Mesenchymal stem cell (in vitro differentiated cells and primary cell): ENCODE measurements around the gene RAB26.
"Not testable (repeated sequence)": the region's sequence is repeated elsewhere in the genome, so short reads cannot be mapped to it uniquely, and the experiment has no call there.

ENCODE experiments used
- DNase-seq: peaks from one replicate; pipeline ENCODE4 v3.0.0-alpha.2; 2013
- H2AFZ ChIP-seq: one replicate; pipeline ENCODE4 v1.6.1; 2013; ENCODE audit warnings: low read depth, mild to moderate bottlenecking, control low read depth, inconsistent platforms, low read length, moderate library complexity
- H2AK5ac ChIP-seq: 2 replicates; pipeline ENCODE4 v1.6.1; 2013; ENCODE audit warnings: low read length, moderate library complexity, mild to moderate bottlenecking, inconsistent platforms; ENCODE audit not compliant: severe bottlenecking
- H2BK120ac ChIP-seq: one replicate; pipeline ENCODE4 v1.6.1; 2013; ENCODE audit warnings: low read depth, mild to moderate bottlenecking, inconsistent platforms, low read length, moderate library complexity
- H2BK12ac ChIP-seq, 2 experiments: one replicate each; pipeline ENCODE4 v1.6.1; 2013; ENCODE audit warnings: inconsistent platforms in 2 of 2, low read length in 2 of 2, mild to moderate bottlenecking in 2 of 2, moderate library complexity in 2 of 2, control low read depth in 1 of 2
- H2BK15ac ChIP-seq: one replicate; pipeline ENCODE4 v1.6.1; 2013; ENCODE audit warnings: mild to moderate bottlenecking, low read depth, inconsistent platforms; ENCODE audit not compliant: poor library complexity, severe bottlenecking
- H2BK5ac ChIP-seq: 2 replicates; pipeline ENCODE4 v1.6.1; 2013; ENCODE audit warnings: low read depth, mild to moderate bottlenecking, low read length, control low read depth, inconsistent platforms; ENCODE audit not compliant: poor library complexity, severe bottlenecking
- H3K14ac ChIP-seq, 2 experiments: one replicate each; pipeline ENCODE4 v1.6.1; 2013; ENCODE audit warnings: inconsistent platforms in 2 of 2, low read length in 2 of 2, control low read depth in 1 of 2, mild to moderate bottlenecking in 1 of 2, moderate library complexity in 1 of 2
- H3K18ac ChIP-seq, 2 experiments: one replicate each; pipeline ENCODE4 v1.6.1; 2013; ENCODE audit warnings: inconsistent platforms in 2 of 2, low read length in 2 of 2, control low read depth in 1 of 2, low read depth in 1 of 2, mild to moderate bottlenecking in 1 of 2
- H3K23ac ChIP-seq, 2 experiments: one replicate each; pipeline ENCODE4 v1.6.1; 2013; ENCODE audit warnings: inconsistent platforms in 2 of 2, low read length in 2 of 2, mild to moderate bottlenecking in 2 of 2, moderate library complexity in 2 of 2, control low read depth in 1 of 2
- H3K27ac ChIP-seq: 2 replicates; pipeline ENCODE4 v1.5.1; 2013; ENCODE audit warnings: mild to moderate bottlenecking, moderate library complexity, low read length, control low read depth, inconsistent platforms; ENCODE audit not compliant: poor library complexity, severe bottlenecking
- H3K27me3 ChIP-seq, 2 experiments: 2 replicates each; pipeline versions ENCODE4 v1.6.1 to v1.7.0; 2013; ENCODE audit warnings: low read length in 2 of 2, mild to moderate bottlenecking in 2 of 2, moderate library complexity in 2 of 2, control low read depth in 1 of 2, inconsistent platforms in 1 of 2; ENCODE audit not compliant: control insufficient read depth in 1 of 2, insufficient read depth in 1 of 2
- H3K36me3 ChIP-seq, 2 experiments: 2 replicates each; pipeline versions ENCODE4 v1.6.1 to v1.7.0; 2013; ENCODE audit warnings: low read length in 2 of 2, control low read depth in 1 of 2, inconsistent platforms in 1 of 2, low read depth in 1 of 2, mild to moderate bottlenecking in 1 of 2; ENCODE audit not compliant: insufficient read depth in 2 of 2, control insufficient read depth in 1 of 2
- H3K4ac ChIP-seq, 2 experiments: one replicate each; pipeline ENCODE4 v1.6.1; 2013; ENCODE audit warnings: inconsistent platforms in 2 of 2, low read length in 2 of 2, mild to moderate bottlenecking in 2 of 2, moderate library complexity in 2 of 2, control low read depth in 1 of 2, low read depth in 1 of 2
- H3K4me1 ChIP-seq: 2 replicates; pipeline ENCODE4 v1.6.1; 2013; ENCODE audit warnings: low read depth, low read length, control low read depth; ENCODE audit not compliant: control insufficient read depth, insufficient read depth
- H3K4me2 ChIP-seq: 2 replicates; pipeline ENCODE4 v1.6.1; 2013; ENCODE audit warnings: low read length, mild to moderate bottlenecking, inconsistent platforms; ENCODE audit not compliant: poor library complexity, severe bottlenecking
- H3K4me3 ChIP-seq, 2 experiments: 2 replicates each; pipeline versions ENCODE4 v1.5.1 to v1.7.0; 2013; ENCODE audit warnings: low read length in 2 of 2, mild to moderate bottlenecking in 2 of 2, control low read depth in 1 of 2, low read depth in 1 of 2; ENCODE audit not compliant: insufficient read depth in 1 of 2
- H3K79me1 ChIP-seq: replicated peaks from 2 replicates; pipeline ENCODE4 v1.6.1; 2013; ENCODE audit warnings: mild to moderate bottlenecking, control low read depth, low read length, inconsistent platforms; ENCODE audit not compliant: poor library complexity, severe bottlenecking
- H3K9ac ChIP-seq: 2 replicates; pipeline ENCODE4 v1.7.0; 2013; ENCODE audit warnings: mild to moderate bottlenecking, low read length, moderate library complexity
- H3K9me3 ChIP-seq: 2 replicates; pipeline ENCODE4 v1.7.0; 2013; ENCODE audit warnings: mild to moderate bottlenecking, low read length; ENCODE audit not compliant: control insufficient read depth
- H4K8ac ChIP-seq: one replicate; pipeline ENCODE4 v1.6.1; 2013; ENCODE audit warnings: inconsistent platforms, mild to moderate bottlenecking, low read length, moderate library complexity
- H4K91ac ChIP-seq: one replicate; pipeline ENCODE4 v1.6.1; 2013; ENCODE audit warnings: mild to moderate bottlenecking, low read length, inconsistent platforms
- WGBS: methylation state at CpG from one replicate; pipeline ENCODE4 v1.1.7; 2013; ENCODE audit warnings: mixed read lengths; 5-methylcytosine and 5-hydroxymethylcytosine counted together

Gene RAB26

DNA sequence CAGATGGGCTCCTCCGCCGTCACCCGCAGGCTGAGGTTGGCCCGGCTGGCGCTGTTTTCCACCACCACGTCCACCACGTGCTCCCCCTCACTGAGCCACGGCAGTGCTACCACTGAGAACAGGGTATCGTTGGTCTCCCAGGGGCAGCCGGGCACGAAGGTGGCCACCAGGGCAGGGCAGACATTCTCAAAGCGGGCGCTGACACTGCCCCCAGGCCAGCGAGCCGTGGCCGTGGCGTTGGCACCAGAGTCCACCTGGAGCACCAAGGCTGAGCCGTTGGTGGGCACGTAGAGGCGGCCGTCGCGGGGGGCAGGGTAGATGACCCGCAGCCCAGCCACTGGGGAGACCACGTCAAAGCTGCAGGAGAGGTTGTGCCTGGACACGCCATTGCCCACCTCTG lies 34.2 kb upstream of the RAB26 start:
- H2BK12ac ChIP-seq, H2AK5ac ChIP-seq, H3K14ac ChIP-seq, H2AFZ ChIP-seq, H3K27me3 ChIP-seq, H3K4ac ChIP-seq, H3K23ac ChIP-seq, H3K4me1 ChIP-seq, H2BK120ac ChIP-seq, H2BK5ac ChIP-seq, H4K91ac ChIP-seq, H3K4me2 ChIP-seq, H4K8ac ChIP-seq, H3K4me3 ChIP-seq, H3K27ac ChIP-seq, DNase-seq, H3K9me3 ChIP-seq, H3K18ac ChIP-seq, H3K79me1 ChIP-seq, H3K9ac ChIP-seq, H2BK15ac ChIP-seq: not testable (repeated sequence)
- peaks cover 16 to 78% of the 10 kb centered on the region in 2 experiments for H3K36me3 ChIP-seq
- WGBS, result over 99% methylated on average over 20 of the region's 26 CpGs

DNA sequence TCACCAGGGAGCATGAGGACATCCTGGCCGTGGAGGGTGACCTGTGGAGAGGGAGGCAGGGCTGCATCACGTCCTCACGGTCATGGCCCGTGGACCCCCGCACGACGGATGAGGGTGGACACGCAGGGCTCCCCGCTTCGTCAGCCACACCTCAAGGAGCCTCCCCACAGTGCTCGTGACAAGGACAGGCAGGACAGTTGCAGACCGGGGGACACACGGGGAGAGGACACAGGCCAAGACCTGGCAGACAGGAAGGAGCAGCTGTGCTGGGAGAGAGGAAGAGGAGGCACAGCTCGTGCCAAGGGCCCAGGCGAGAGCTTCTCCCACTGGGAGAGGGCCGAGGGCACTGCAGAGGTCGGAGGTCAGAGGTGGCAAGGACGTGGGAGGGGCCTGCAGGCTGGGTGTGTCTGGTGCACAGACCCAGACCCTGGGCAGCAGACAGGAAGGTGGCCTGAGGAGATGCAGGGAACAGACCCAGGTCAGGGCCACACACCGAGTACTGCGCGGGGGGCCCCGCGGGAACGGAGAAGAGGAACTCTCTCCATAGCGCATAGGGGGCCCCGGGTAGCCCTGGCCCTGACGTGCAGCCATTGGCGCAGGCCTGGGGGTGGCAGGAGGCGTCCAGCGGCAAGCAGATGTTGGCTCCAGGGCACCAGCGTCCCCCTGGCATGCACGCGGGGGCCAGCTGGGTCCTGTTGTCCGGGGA lies 33.4 kb upstream of the RAB26 start:
- not testable (repeated sequence) for H3K9ac ChIP-seq, H3K79me1 ChIP-seq, H3K4ac ChIP-seq, H2BK15ac ChIP-seq, H3K18ac ChIP-seq, DNase-seq, H3K27ac ChIP-seq, H2AFZ ChIP-seq, H3K14ac ChIP-seq, H3K4me1 ChIP-seq, H3K9me3 ChIP-seq, H2BK12ac ChIP-seq, H2AK5ac ChIP-seq, H3K4me3 ChIP-seq, H2BK120ac ChIP-seq, H3K4me2 ChIP-seq, H3K23ac ChIP-seq, H2BK5ac ChIP-seq, H4K8ac ChIP-seq, H4K91ac ChIP-seq, H3K27me3 ChIP-seq
- WGBS, result 96% methylated on average over 24 of the region's 34 CpGs
- H3K36me3 ChIP-seq, result peaks cover 15 to 70% of the 10 kb centered on the region in 2 experiments

DNA sequence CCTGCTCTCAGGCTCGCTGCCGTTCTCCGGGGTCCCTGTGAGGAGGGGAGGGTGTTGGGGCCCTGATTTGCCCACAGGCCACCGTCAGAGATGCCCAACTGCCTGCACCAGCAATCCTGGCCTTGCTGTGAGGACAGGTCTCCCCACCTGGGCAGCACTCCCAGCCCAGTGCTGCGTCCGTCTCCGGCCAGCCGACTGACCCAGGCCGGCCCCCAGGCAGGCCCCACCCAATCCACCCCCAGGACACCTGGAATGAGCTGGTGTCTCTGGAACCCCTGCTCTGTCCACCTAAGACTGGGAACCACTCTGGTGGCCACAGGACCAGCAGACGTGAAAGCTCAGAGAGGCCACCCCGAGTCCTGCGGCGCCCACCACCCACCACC lies 32.8 kb upstream of the RAB26 start:
- Histone ChIP-seq H3K4me1 (peaks cover 2% of the 10 kb centered on the region), H3K4me2 (no peak overlapping the region), H2AFZ (no peak overlapping the region), H3K9ac (no peak overlapping the region), H4K8ac (no peak overlapping the region), H2AK5ac (no peak overlapping the region), H3K27me3 (no peaks in the 10 kb centered on the region), H3K4ac (no peak overlapping the region), H3K79me1 (peaks cover 2% of the 10 kb centered on the region), H4K91ac (no peak overlapping the region), H3K36me3 (peaks cover 12 to 64% of the 10 kb centered on the region in 2 experiments), H3K23ac (no peak overlapping the region), H2BK12ac (no peak overlapping the region), H3K18ac (no peak overlapping the region), H2BK15ac (no peak overlapping the region), H3K4me3 (no peak overlapping the region), H2BK5ac (no peak overlapping the region), H2BK120ac (no peak overlapping the region), H3K9me3 (no peaks in the 10 kb centered on the region), H3K27ac (no peak overlapping the region), H3K14ac (no peak overlapping the region)
- no peak for DNase-seq
- 97% methylated on average over 5 of the region's 13 CpGs for WGBS

DNA sequence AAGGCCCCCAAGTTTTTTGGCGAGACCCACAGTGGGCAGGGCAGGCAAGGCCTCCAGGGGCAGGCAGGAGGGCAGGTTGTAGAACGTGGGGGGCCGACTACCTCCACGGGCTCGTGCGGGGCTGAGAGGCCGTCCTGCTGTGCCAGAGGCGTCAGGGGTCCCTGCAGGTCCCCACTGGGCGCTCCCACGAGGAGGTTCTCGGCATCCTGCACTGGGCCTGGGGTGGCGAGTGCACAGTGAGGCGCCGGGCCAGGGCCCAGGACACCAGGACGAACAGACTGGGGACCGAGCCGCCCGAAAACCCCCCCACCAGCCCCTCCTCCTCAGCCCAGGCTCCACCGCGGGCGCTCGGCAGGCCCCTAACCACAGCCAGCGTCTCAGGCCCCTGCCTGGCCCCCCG lies 32.0 kb upstream of the RAB26 start:
- not testable (repeated sequence) for H3K4me2 ChIP-seq, H2BK12ac ChIP-seq, H2AK5ac ChIP-seq, H2BK15ac ChIP-seq, H3K27ac ChIP-seq, H3K23ac ChIP-seq, DNase-seq, H3K18ac ChIP-seq, H3K4me3 ChIP-seq, H2BK5ac ChIP-seq, H4K8ac ChIP-seq, H3K9me3 ChIP-seq, H3K4ac ChIP-seq, H3K4me1 ChIP-seq, H2BK120ac ChIP-seq, H2AFZ ChIP-seq, H3K9ac ChIP-seq, H3K14ac ChIP-seq, H3K79me1 ChIP-seq, H4K91ac ChIP-seq, H3K27me3 ChIP-seq
- H3K36me3 ChIP-seq, result peaks cover 8 to 56% of the 10 kb centered on the region in 2 experiments
- 83% methylated on average over 4 of the region's 24 CpGs for WGBS
